H1 (cell line): ENCODE measurements around the gene MAST1. TPM values are rescaled to one million over a fixed set of nuclear protein-coding genes. Genes with fewer than 3 reads are reported as not detected.

Experiments used
- NANOG ChIP-seq: IDR thresholded peaks from 2 replicates; pipeline ENCODE4 v1.6.1; 2011; ENCODE audit warnings: low read length, low read depth, mild to moderate bottlenecking, inconsistent platforms; ENCODE audit not compliant: insufficient read depth, poor library complexity, severe bottlenecking
- polyA plus RNA-seq, 7 experiments: library from polyadenylated mRNA; depleted of rRNA in 3 of 7; stranded (reverse) in 5 of 7; unstranded in 2 of 7; fragments of >200 nt in 5 of 7; fragments of 200-250 nt in 2 of 7; gene quantifications; 1 replicate in 5 of 7; 2 replicates in 1 of 7; 4 replicates in 1 of 7; pipeline versions ENCODE4 v1.2.1 to v1.2.3, GENCODE V29; 2011 to 2013; ENCODE audit warnings: missing spikeins in 2 of 7, mixed read lengths in 2 of 7
- total RNA-seq: library from RNA; stranded (reverse); fragmentation: NEBNext Ultra II Directional; extraction: Animal tissue kit (Norgen Biotek cat#: 25700); gene quantifications from 2 replicates; pipeline ENCODE4 v1.2.1, GENCODE V29; 2021
- TF ChIP-seq, protein P1 (sequence below): fragments of 300-600 bp; sonication (generic); IDR thresholded peaks from 2 replicates; pipeline ENCODE4 v1.7.1; 2012; ENCODE audit warnings: low read length, moderate library complexity, mild to moderate bottlenecking, inconsistent platforms; ENCODE audit not compliant: insufficient replicate concordance

MAST1 gene
- total and polyA plus RNA-seq, 2 of the 8 experiments (the other 6 are each of a cell fraction or from before 2014, with no cell fraction given) = 15.6 to 28.3 TPM

GRCh38 chr19:12843999-12844732 is 5.9 kb downstream of the MAST1 start (continued):
- TF ChIP-seq NANOG = no peak
- TF ChIP-seq, protein P1, sequence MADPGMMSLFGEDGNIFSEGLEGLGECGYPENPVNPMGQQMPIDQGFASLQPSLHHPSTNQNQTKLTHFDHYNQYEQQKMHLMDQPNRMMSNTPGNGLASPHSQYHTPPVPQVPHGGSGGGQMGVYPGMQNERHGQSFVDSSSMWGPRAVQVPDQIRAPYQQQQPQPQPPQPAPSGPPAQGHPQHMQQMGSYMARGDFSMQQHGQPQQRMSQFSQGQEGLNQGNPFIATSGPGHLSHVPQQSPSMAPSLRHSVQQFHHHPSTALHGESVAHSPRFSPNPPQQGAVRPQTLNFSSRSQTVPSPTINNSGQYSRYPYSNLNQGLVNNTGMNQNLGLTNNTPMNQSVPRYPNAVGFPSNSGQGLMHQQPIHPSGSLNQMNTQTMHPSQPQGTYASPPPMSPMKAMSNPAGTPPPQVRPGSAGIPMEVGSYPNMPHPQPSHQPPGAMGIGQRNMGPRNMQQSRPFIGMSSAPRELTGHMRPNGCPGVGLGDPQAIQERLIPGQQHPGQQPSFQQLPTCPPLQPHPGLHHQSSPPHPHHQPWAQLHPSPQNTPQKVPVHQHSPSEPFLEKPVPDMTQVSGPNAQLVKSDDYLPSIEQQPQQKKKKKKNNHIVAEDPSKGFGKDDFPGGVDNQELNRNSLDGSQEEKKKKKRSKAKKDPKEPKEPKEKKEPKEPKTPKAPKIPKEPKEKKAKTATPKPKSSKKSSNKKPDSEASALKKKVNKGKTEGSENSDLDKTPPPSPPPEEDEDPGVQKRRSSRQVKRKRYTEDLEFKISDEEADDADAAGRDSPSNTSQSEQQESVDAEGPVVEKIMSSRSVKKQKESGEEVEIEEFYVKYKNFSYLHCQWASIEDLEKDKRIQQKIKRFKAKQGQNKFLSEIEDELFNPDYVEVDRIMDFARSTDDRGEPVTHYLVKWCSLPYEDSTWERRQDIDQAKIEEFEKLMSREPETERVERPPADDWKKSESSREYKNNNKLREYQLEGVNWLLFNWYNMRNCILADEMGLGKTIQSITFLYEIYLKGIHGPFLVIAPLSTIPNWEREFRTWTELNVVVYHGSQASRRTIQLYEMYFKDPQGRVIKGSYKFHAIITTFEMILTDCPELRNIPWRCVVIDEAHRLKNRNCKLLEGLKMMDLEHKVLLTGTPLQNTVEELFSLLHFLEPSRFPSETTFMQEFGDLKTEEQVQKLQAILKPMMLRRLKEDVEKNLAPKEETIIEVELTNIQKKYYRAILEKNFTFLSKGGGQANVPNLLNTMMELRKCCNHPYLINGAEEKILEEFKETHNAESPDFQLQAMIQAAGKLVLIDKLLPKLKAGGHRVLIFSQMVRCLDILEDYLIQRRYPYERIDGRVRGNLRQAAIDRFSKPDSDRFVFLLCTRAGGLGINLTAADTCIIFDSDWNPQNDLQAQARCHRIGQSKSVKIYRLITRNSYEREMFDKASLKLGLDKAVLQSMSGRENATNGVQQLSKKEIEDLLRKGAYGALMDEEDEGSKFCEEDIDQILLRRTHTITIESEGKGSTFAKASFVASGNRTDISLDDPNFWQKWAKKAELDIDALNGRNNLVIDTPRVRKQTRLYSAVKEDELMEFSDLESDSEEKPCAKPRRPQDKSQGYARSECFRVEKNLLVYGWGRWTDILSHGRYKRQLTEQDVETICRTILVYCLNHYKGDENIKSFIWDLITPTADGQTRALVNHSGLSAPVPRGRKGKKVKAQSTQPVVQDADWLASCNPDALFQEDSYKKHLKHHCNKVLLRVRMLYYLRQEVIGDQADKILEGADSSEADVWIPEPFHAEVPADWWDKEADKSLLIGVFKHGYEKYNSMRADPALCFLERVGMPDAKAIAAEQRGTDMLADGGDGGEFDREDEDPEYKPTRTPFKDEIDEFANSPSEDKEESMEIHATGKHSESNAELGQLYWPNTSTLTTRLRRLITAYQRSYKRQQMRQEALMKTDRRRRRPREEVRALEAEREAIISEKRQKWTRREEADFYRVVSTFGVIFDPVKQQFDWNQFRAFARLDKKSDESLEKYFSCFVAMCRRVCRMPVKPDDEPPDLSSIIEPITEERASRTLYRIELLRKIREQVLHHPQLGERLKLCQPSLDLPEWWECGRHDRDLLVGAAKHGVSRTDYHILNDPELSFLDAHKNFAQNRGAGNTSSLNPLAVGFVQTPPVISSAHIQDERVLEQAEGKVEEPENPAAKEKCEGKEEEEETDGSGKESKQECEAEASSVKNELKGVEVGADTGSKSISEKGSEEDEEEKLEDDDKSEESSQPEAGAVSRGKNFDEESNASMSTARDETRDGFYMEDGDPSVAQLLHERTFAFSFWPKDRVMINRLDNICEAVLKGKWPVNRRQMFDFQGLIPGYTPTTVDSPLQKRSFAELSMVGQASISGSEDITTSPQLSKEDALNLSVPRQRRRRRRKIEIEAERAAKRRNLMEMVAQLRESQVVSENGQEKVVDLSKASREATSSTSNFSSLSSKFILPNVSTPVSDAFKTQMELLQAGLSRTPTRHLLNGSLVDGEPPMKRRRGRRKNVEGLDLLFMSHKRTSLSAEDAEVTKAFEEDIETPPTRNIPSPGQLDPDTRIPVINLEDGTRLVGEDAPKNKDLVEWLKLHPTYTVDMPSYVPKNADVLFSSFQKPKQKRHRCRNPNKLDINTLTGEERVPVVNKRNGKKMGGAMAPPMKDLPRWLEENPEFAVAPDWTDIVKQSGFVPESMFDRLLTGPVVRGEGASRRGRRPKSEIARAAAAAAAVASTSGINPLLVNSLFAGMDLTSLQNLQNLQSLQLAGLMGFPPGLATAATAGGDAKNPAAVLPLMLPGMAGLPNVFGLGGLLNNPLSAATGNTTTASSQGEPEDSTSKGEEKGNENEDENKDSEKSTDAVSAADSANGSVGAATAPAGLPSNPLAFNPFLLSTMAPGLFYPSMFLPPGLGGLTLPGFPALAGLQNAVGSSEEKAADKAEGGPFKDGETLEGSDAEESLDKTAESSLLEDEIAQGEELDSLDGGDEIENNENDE = no peak
